WTC11 (cell line): Measurements from ENCODE around the gene MYO16. TPM values are rescaled to one million over a fixed set of nuclear protein-coding genes. Genes with fewer than 3 reads are reported as not detected.

ENCODE experiments used
- ATAC-seq: fragments of 200-7000 bp; cut with Tn5 transposase; 2 replicates; pipeline ENCODE4 v1.10.0; 2021; ENCODE audit warnings: mild to moderate bottlenecking, moderate library complexity
- CTCF ChIA-PET: fragments of 300-600 bp; sonication (Branson Sonifier 250); formaldehyde crosslinking; loops from one replicate; lab custom pipeline; 2021; ENCODE audit warnings: antibody characterized with exemption; lab: Charles Lee
- POLR2A ChIA-PET: fragments of 350-600 bp; sonication (Branson Sonifier 250); formaldehyde crosslinking; loops from one replicate; lab custom pipeline; 2021; ENCODE audit warnings: antibody characterized with exemption; lab: Charles Lee
- DNase-seq: peaks from one replicate; pipeline ENCODE4 v3.0.0; 2021; ENCODE audit warnings: low spot score
- H3K27ac Mint-ChIP-seq: 2 replicates; pipeline ENCODE4 v1.8.0; 2021; ENCODE audit warnings: mixed read lengths
- H3K27me3 Mint-ChIP-seq: 2 replicates; pipeline ENCODE4 v1.8.0; 2021; ENCODE audit warnings: low read depth, mild to moderate bottlenecking, moderate library complexity, mixed read lengths
- H3K36me3 Mint-ChIP-seq: 2 replicates; pipeline ENCODE4 v1.8.0; 2021; ENCODE audit warnings: mixed read lengths
- H3K4me1 Mint-ChIP-seq: 2 replicates; pipeline ENCODE4 v1.8.0; 2022; ENCODE audit warnings: mixed read lengths
- H3K4me3 Mint-ChIP-seq: 2 replicates; pipeline ENCODE4 v1.8.0; 2021; ENCODE audit warnings: mild to moderate bottlenecking, moderate library complexity, mixed read lengths
- H3K9me3 Mint-ChIP-seq: 2 replicates; pipeline ENCODE4 v1.8.0; 2021; ENCODE audit warnings: mixed read lengths
- CREB1 ChIP-seq: sonication (generic); formaldehyde crosslinking; IDR thresholded peaks from 2 replicates; pipeline ENCODE4 v1.8.0; 2023; ENCODE audit warnings: mild to moderate bottlenecking, missing genetic modification reagents
- CREM ChIP-seq: sonication (generic); formaldehyde crosslinking; IDR thresholded peaks from 2 replicates; pipeline ENCODE4 v1.8.1; 2022; ENCODE audit warnings: mild to moderate bottlenecking, missing genetic modification reagents, moderate library complexity
- E2F5 ChIP-seq: sonication (generic); formaldehyde crosslinking; IDR thresholded peaks from 2 replicates; pipeline ENCODE4 v1.8.1; 2022; ENCODE audit warnings: mild to moderate bottlenecking, moderate library complexity, missing genetic modification reagents
- FOXK1 ChIP-seq: sonication (generic); formaldehyde crosslinking; IDR thresholded peaks from 2 replicates; pipeline ENCODE4 v1.8.0; 2022; ENCODE audit warnings: mild to moderate bottlenecking, moderate library complexity, missing genetic modification reagents
- GRHL2 ChIP-seq: fragments of 250-450 bp; sonication (Bioruptor Pico); IDR thresholded peaks from 2 replicates; pipeline ENCODE4 v1.8.0; 2022; ENCODE audit warnings: mild to moderate bottlenecking, moderate library complexity; ENCODE audit not compliant: insufficient replicate concordance, severe bottlenecking
- JAZF1 ChIP-seq: fragments of 250-450 bp; sonication (Bioruptor Pico); IDR thresholded peaks from 2 replicates; pipeline ENCODE4 v1.9.0; 2021; ENCODE audit warnings: moderate library complexity, mild to moderate bottlenecking, inconsistent platforms
- KAT7 ChIP-seq: sonication (generic); formaldehyde crosslinking; IDR thresholded peaks from 2 replicates; pipeline ENCODE4 v1.8.1; 2023; ENCODE audit warnings: missing genetic modification reagents, mild to moderate bottlenecking, borderline replicate concordance
- MYBL2 ChIP-seq: sonication (generic); formaldehyde crosslinking; IDR thresholded peaks from 2 replicates; pipeline ENCODE4 v1.8.1; 2023; ENCODE audit warnings: mild to moderate bottlenecking, moderate library complexity, missing genetic modification reagents
- NFE2L1 ChIP-seq: sonication (generic); formaldehyde crosslinking; IDR thresholded peaks from 2 replicates; pipeline ENCODE4 v1.8.1; 2023; ENCODE audit warnings: missing genetic modification reagents
- NR3C1 ChIP-seq: sonication (generic); formaldehyde crosslinking; conservative IDR thresholded peaks from 2 replicates; pipeline ENCODE4 v1.8.1; 2023; ENCODE audit warnings: low read depth, mild to moderate bottlenecking, missing genetic modification reagents
- PRRX2 ChIP-seq: fragments of 250-450 bp; sonication (Bioruptor Pico); IDR thresholded peaks from 2 replicates; pipeline ENCODE4 v1.8.0; 2021; ENCODE audit warnings: mild to moderate bottlenecking
- SOX15 ChIP-seq: fragments of 250-450 bp; sonication (Bioruptor Pico); IDR thresholded peaks from 2 replicates; pipeline ENCODE4 v1.9.0; 2021; ENCODE audit warnings: mild to moderate bottlenecking
- TEAD1 ChIP-seq: sonication (generic); formaldehyde crosslinking; IDR thresholded peaks from 2 replicates; pipeline ENCODE4 v1.8.0; 2022; ENCODE audit warnings: mild to moderate bottlenecking, missing genetic modification reagents
- TP53 ChIP-seq: sonication (generic); formaldehyde crosslinking; IDR thresholded peaks from 2 replicates; pipeline ENCODE4 v1.8.1; 2023; ENCODE audit warnings: mild to moderate bottlenecking, missing genetic modification reagents
- ZNF416 ChIP-seq: fragments of 250-450 bp; sonication (Bioruptor Pico); IDR thresholded peaks from 2 replicates; pipeline ENCODE4 v1.9.0; 2021; ENCODE audit warnings: mild to moderate bottlenecking, inconsistent platforms
- total RNA-seq: library from RNA; stranded (reverse); gene quantifications from 3 replicates; pipeline ENCODE4 v1.2.3, GENCODE V29; 2021
- TF ChIP-seq, protein P1 (sequence below): fragments of 250-450 bp; sonication (Bioruptor Pico); IDR thresholded peaks from 2 replicates; pipeline ENCODE4 v1.9.0; 2021; ENCODE audit warnings: mild to moderate bottlenecking
- TF ChIP-seq, protein P2 (sequence below): sonication (generic); formaldehyde crosslinking; IDR thresholded peaks from 2 replicates; pipeline ENCODE4 v1.8.1; 2022; ENCODE audit warnings: low read depth, missing genetic modification reagents, borderline replicate concordance
- TF ChIP-seq, protein P3 (sequence below): sonication (generic); formaldehyde crosslinking; IDR thresholded peaks from 2 replicates; pipeline ENCODE4 v1.8.1; 2022; ENCODE audit warnings: missing genetic modification reagents, borderline replicate concordance
- TF ChIP-seq, protein P4 (sequence below): fragments of 250-450 bp; sonication (Bioruptor Pico); conservative IDR thresholded peaks from 2 replicates; pipeline ENCODE4 v1.9.0; 2021; ENCODE audit warnings: mild to moderate bottlenecking
- TF ChIP-seq, protein P5 (sequence below): sonication (generic); formaldehyde crosslinking; IDR thresholded peaks from 2 replicates; pipeline ENCODE4 v1.8.1; 2023; ENCODE audit warnings: mild to moderate bottlenecking, missing genetic modification reagents, moderate library complexity
- TF ChIP-seq, protein P6 (sequence below): sonication (generic); formaldehyde crosslinking; conservative IDR thresholded peaks from 2 replicates; pipeline ENCODE4 v1.8.1; 2023; ENCODE audit warnings: mild to moderate bottlenecking, low read depth, missing genetic modification reagents, moderate library complexity

Gene MYO16
- total RNA-seq, 1 experiment from 2014 or later, result 0.09 TPM

GRCh38 chr13:109010912-109011311 lies 381.5 kb downstream of the MYO16 start:
- DNase-seq, result no peak
- peak; percentile 94 for ATAC-seq
- Mint-ChIP-seq H3K9me3 (peaks cover 20% of the 10 kb centered on the region), H3K4me3 (no peak overlapping the region), H3K27ac (peak overlapping the region; percentile 33), H3K27me3 (no peaks in the 10 kb centered on the region), H3K4me1 (peaks cover 22% of the 10 kb centered on the region), H3K36me3 (peaks cover 5% of the 10 kb centered on the region; the same call in 1 of the 2 replicates)
- TF ChIP-seq ZNF416, result no peak
- TF ChIP-seq, protein P1, sequence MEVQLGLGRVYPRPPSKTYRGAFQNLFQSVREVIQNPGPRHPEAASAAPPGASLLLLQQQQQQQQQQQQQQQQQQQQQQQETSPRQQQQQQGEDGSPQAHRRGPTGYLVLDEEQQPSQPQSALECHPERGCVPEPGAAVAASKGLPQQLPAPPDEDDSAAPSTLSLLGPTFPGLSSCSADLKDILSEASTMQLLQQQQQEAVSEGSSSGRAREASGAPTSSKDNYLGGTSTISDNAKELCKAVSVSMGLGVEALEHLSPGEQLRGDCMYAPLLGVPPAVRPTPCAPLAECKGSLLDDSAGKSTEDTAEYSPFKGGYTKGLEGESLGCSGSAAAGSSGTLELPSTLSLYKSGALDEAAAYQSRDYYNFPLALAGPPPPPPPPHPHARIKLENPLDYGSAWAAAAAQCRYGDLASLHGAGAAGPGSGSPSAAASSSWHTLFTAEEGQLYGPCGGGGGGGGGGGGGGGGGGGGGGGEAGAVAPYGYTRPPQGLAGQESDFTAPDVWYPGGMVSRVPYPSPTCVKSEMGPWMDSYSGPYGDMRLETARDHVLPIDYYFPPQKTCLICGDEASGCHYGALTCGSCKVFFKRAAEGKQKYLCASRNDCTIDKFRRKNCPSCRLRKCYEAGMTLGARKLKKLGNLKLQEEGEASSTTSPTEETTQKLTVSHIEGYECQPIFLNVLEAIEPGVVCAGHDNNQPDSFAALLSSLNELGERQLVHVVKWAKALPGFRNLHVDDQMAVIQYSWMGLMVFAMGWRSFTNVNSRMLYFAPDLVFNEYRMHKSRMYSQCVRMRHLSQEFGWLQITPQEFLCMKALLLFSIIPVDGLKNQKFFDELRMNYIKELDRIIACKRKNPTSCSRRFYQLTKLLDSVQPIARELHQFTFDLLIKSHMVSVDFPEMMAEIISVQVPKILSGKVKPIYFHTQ (CRISPR knock-in tag), result no peak
- no peak for TF ChIP-seq PRRX2 (CRISPR knock-in tag)
- no peak for TF ChIP-seq CREM (CRISPR knock-in tag)
- TF ChIP-seq, protein P2, sequence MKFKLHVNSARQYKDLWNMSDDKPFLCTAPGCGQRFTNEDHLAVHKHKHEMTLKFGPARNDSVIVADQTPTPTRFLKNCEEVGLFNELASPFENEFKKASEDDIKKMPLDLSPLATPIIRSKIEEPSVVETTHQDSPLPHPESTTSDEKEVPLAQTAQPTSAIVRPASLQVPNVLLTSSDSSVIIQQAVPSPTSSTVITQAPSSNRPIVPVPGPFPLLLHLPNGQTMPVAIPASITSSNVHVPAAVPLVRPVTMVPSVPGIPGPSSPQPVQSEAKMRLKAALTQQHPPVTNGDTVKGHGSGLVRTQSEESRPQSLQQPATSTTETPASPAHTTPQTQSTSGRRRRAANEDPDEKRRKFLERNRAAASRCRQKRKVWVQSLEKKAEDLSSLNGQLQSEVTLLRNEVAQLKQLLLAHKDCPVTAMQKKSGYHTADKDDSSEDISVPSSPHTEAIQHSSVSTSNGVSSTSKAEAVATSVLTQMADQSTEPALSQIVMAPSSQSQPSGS (CRISPR knock-in tag), result no peak
- no peak for TF ChIP-seq FOXK1 (CRISPR knock-in tag)
- TF ChIP-seq TEAD1 (CRISPR knock-in tag), result no peak
- TF ChIP-seq, protein P3, sequence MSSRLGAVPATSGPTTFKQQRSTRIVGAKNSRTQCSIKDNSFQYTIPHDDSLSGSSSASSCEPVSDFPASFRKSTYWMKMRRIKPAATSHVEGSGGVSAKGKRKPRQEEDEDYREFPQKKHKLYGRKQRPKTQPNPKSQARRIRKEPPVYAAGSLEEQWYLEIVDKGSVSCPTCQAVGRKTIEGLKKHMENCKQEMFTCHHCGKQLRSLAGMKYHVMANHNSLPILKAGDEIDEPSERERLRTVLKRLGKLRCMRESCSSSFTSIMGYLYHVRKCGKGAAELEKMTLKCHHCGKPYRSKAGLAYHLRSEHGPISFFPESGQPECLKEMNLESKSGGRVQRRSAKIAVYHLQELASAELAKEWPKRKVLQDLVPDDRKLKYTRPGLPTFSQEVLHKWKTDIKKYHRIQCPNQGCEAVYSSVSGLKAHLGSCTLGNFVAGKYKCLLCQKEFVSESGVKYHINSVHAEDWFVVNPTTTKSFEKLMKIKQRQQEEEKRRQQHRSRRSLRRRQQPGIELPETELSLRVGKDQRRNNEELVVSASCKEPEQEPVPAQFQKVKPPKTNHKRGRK (CRISPR knock-in tag), result no peak
- TF ChIP-seq NR3C1 (CRISPR knock-in tag), result no peak
- no peak for TF ChIP-seq E2F5
- no peak for TF ChIP-seq KAT7 (CRISPR knock-in tag)
- TF ChIP-seq, protein P4, sequence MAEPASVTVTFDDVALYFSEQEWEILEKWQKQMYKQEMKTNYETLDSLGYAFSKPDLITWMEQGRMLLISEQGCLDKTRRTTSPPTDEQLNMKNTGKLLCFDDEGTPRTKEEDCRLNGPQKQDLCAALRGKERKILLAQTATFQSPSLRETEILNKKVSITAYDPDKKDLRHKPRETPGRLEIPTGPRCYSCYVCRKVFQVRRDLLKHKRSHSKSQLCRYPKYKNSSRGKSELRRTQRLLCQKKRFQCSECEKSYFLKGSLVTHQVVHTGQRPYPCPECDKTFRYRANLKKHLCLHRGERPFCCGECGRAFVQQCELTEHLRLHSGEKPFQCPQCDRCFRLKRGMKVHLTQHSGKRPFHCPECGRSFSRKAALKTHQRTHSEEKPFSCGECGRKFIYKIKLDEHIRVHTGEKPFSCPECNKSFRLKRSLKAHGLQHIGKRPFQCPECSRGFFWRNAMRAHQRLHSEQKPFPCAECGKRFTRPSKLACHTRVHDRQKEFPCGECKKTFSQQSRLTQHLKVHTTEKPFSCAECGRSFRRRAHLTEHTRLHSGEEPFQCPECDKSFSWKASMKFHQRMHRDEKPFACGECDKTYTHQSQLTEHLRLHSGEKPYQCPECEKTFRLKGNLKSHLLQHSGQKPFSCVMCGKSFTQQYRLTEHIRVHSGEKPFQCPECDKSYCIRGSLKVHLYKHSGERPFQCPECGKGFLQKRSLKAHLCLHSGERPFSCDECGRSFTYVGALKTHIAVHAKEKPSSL (CRISPR knock-in tag), result no peak
- no peak for TF ChIP-seq NFE2L1 (CRISPR knock-in tag)
- ChIA-PET CTCF (no interaction called here), POLR2A (no interaction called here)

- ChIA-PET POLR2A (no interaction called here), CTCF (no interaction called here)
- Mint-ChIP-seq H3K4me3 (no peak overlapping the region), H3K27me3 (no peaks in the 10 kb centered on the region; the same call in 1 of the 2 replicates), H3K36me3 (peaks cover 5% of the 10 kb centered on the region; the same call in 1 of the 2 replicates), H3K9me3 (peaks cover 27% of the 10 kb centered on the region), H3K4me1 (peaks cover 22% of the 10 kb centered on the region), H3K27ac (no peak overlapping the region)
- DNase-seq (no peak), ATAC-seq (no peak)
- TF ChIP-seq, protein P5, sequence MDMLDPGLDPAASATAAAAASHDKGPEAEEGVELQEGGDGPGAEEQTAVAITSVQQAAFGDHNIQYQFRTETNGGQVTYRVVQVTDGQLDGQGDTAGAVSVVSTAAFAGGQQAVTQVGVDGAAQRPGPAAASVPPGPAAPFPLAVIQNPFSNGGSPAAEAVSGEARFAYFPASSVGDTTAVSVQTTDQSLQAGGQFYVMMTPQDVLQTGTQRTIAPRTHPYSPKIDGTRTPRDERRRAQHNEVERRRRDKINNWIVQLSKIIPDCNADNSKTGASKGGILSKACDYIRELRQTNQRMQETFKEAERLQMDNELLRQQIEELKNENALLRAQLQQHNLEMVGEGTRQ (CRISPR knock-in tag), result no peak
- TF ChIP-seq TP53 (CRISPR knock-in tag), result no peak
- TF ChIP-seq KAT7 (CRISPR knock-in tag), result no peak
- TF ChIP-seq, protein P3 (CRISPR knock-in tag), result no peak
- TF ChIP-seq NR3C1 (CRISPR knock-in tag), result no peak
- no peak for TF ChIP-seq JAZF1 (CRISPR knock-in tag)
- TF ChIP-seq, protein P6, sequence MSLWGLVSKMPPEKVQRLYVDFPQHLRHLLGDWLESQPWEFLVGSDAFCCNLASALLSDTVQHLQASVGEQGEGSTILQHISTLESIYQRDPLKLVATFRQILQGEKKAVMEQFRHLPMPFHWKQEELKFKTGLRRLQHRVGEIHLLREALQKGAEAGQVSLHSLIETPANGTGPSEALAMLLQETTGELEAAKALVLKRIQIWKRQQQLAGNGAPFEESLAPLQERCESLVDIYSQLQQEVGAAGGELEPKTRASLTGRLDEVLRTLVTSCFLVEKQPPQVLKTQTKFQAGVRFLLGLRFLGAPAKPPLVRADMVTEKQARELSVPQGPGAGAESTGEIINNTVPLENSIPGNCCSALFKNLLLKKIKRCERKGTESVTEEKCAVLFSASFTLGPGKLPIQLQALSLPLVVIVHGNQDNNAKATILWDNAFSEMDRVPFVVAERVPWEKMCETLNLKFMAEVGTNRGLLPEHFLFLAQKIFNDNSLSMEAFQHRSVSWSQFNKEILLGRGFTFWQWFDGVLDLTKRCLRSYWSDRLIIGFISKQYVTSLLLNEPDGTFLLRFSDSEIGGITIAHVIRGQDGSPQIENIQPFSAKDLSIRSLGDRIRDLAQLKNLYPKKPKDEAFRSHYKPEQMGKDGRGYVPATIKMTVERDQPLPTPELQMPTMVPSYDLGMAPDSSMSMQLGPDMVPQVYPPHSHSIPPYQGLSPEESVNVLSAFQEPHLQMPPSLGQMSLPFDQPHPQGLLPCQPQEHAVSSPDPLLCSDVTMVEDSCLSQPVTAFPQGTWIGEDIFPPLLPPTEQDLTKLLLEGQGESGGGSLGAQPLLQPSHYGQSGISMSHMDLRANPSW (CRISPR knock-in tag), result no peak
- no peak for TF ChIP-seq MYBL2
- TF ChIP-seq GRHL2 (CRISPR knock-in tag), result no peak
- no peak for TF ChIP-seq CREB1 (CRISPR knock-in tag)
- no peak for TF ChIP-seq SOX15 (CRISPR knock-in tag)
Observed at GRCh38 chr13:109012115-109012514, 382.7 kb downstream of the MYO16 start.
